Chondrocyte (in vitro differentiated cells): ENCODE measurements around the gene SHMT2. TPM values are rescaled to one million over a fixed set of nuclear protein-coding genes. Genes with fewer than 3 reads are reported as not detected.

Source experiments
- DNase-seq: peaks from one replicate; pipeline ENCODE4 v3.0.0; 2021; ENCODE audit warnings: mixed read lengths, low spot score
- H3K27ac Mint-ChIP-seq: one replicate; pipeline ENCODE4 v1.8.0; 2021; ENCODE audit warnings: mild to moderate bottlenecking, moderate library complexity, mixed read lengths; ENCODE audit not compliant: unreplicated experiment
- H3K27me3 Mint-ChIP-seq: 2 replicates; pipeline ENCODE4 v1.8.0; 2021; ENCODE audit warnings: low read depth, mixed read lengths
- H3K36me3 Mint-ChIP-seq: 2 replicates; pipeline ENCODE4 v1.8.0; 2021; ENCODE audit warnings: low read depth, mixed read lengths
- H3K4me1 Mint-ChIP-seq: 2 replicates; pipeline ENCODE4 v1.8.0; 2021; ENCODE audit warnings: low read depth, mild to moderate bottlenecking, mixed read lengths
- H3K4me3 Mint-ChIP-seq: one replicate; pipeline ENCODE4 v1.8.0; 2021; ENCODE audit warnings: mild to moderate bottlenecking, moderate library complexity, mixed read lengths; ENCODE audit not compliant: unreplicated experiment
- H3K9me3 Mint-ChIP-seq: 2 replicates; pipeline ENCODE4 v1.8.0; 2021; ENCODE audit warnings: low read depth, mixed read lengths
- CTCF ChIP-seq: fragments of 200-600 bp; sonication (generic); IDR thresholded peaks from 2 replicates; pipeline ENCODE4 v1.5.0; 2021; ENCODE audit warnings: antibody characterized with exemption, mild to moderate bottlenecking, moderate library complexity
- total RNA-seq: library from RNA; stranded (reverse); gene quantifications from 3 replicates; pipeline ENCODE4 v1.2.1, GENCODE V29; 2021

SHMT2 gene
- total RNA-seq, 1 donor from 2014 or later = 291 TPM

GRCh38 chr12:57226588-57227314 lies 2.8 kb upstream of the SHMT2 start:
- no peaks in the 10 kb centered on the region for H3K9me3 Mint-ChIP-seq
- H3K4me3 Mint-ChIP-seq = peak overlapping the region; percentile 45
- peak overlapping the region; percentile 36 for H3K27ac Mint-ChIP-seq
- no peaks in the 10 kb centered on the region for H3K27me3 Mint-ChIP-seq
- H3K4me1 Mint-ChIP-seq = peaks cover 44% of the 10 kb centered on the region
- peaks cover 8% of the 10 kb centered on the region for H3K36me3 Mint-ChIP-seq
- DNase-seq = no peak
- no peak for TF ChIP-seq CTCF

GRCh38 chr12:57227315-57228115 lies 2.0 kb upstream of the SHMT2 start:
- peaks cover 11% of the 10 kb centered on the region for H3K36me3 Mint-ChIP-seq
- no peak for TF ChIP-seq CTCF
- no peaks in the 10 kb centered on the region for H3K27me3 Mint-ChIP-seq
- H3K4me1 Mint-ChIP-seq = peaks cover 51% of the 10 kb centered on the region
- no peaks in the 10 kb centered on the region for H3K9me3 Mint-ChIP-seq
- H3K27ac Mint-ChIP-seq = peak overlapping the region; percentile 30
- no peak for DNase-seq
- H3K4me3 Mint-ChIP-seq = peak overlapping the region; percentile 45

- Mint-ChIP-seq H3K27me3 (no peaks in the 10 kb centered on the region), H3K27ac (peak overlapping the region; percentile 100), H3K4me3 (peak overlapping the region; percentile 99), H3K9me3 (no peaks in the 10 kb centered on the region), H3K36me3 (peaks cover 19% of the 10 kb centered on the region), H3K4me1 (peaks cover 63% of the 10 kb centered on the region)
- no peak for DNase-seq
- peak; percentile 42 for TF ChIP-seq CTCF
Measured at GRCh38 chr12:57229046-57229633, 371 bp upstream of the SHMT2 start.

GRCh38 chr12:57230381-57231155 lies 1.1 kb downstream of the SHMT2 start:
- DNase-seq = no peak
- peak overlapping the region; percentile 100 for H3K27ac Mint-ChIP-seq
- no peak for TF ChIP-seq CTCF
- H3K4me3 Mint-ChIP-seq = peak overlapping the region; percentile 99
- no peaks in the 10 kb centered on the region for H3K27me3 Mint-ChIP-seq
- H3K4me1 Mint-ChIP-seq = peaks cover 77% of the 10 kb centered on the region
- H3K9me3 Mint-ChIP-seq = no peaks in the 10 kb centered on the region
- H3K36me3 Mint-ChIP-seq = peaks cover 24% of the 10 kb centered on the region
